SU-DHL-6 (cell line): ENCODE measurements around the gene CUX1.

Experiments
- EZH2phosphoT487 ChIP-seq: fragments of 200-600 bp; sonication (generic), shearing (Covaris generic); conservative IDR thresholded peaks from 2 replicates; pipeline ENCODE4 v1.6.1; 2018; ENCODE audit warnings: mild to moderate bottlenecking, antibody characterized with exemption, low read length, moderate library complexity, mixed read lengths
- TF ChIP-seq, protein P1 (sequence below): fragments of 200-600 bp; sonication (generic); IDR thresholded peaks from one replicate; pipeline ENCODE4 v1.5.1; 2017; ENCODE audit warnings: antibody characterized with exemption, mild to moderate bottlenecking, low read length, moderate library complexity; ENCODE audit not compliant: insufficient read depth, poor library complexity, severe bottlenecking

DNA sequence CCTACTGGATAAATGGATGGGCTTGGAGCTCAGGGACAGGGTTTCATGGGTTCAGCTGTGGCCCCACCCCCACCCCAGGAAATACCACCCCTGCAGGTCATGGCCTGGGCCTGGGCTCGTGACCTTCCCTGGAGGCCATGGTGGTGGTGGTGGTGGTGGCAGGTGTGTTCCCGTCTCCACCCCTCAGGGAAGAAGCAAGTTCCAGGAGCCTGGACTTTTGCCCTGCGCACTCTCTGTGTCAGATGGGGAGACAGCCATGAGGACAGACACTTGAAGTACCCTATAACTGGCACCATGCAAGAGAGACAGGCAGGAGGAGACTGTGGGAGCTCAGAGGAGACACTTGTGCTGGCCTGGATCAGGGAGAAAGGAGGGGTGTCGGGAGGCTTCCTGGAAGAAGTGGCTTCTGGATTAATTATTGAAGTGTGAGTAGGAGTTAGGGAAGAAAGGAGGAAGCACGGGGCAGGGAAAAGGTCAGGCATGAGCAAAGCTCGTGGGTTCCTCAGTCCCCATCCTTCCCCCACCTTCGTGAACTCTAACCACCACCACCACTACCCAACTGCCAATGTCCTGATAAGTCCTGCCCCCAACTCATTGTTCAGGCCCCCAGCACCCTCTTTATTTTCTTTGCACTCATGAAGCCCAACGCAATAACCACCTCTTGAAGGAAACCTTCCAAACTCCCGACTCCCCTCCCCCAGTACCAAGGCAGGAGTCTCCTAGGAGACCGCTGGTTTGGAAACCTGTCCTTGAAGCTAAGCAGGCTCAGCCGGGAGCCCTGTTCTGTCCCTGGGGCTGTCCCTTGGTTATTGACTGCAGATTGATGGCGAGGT lies 478.1 kb downstream of the CUX1 start:
- TF ChIP-seq, protein P1, sequence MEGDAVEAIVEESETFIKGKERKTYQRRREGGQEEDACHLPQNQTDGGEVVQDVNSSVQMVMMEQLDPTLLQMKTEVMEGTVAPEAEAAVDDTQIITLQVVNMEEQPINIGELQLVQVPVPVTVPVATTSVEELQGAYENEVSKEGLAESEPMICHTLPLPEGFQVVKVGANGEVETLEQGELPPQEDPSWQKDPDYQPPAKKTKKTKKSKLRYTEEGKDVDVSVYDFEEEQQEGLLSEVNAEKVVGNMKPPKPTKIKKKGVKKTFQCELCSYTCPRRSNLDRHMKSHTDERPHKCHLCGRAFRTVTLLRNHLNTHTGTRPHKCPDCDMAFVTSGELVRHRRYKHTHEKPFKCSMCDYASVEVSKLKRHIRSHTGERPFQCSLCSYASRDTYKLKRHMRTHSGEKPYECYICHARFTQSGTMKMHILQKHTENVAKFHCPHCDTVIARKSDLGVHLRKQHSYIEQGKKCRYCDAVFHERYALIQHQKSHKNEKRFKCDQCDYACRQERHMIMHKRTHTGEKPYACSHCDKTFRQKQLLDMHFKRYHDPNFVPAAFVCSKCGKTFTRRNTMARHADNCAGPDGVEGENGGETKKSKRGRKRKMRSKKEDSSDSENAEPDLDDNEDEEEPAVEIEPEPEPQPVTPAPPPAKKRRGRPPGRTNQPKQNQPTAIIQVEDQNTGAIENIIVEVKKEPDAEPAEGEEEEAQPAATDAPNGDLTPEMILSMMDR = no peak
- TF ChIP-seq EZH2phosphoT487 = no peak
